ENCODE data around the gene SLC8B1.

The SLC8B1 gene

GRCh38 chr12:113295886-113296556, 38.9 kb downstream of the SLC8B1 start:
- DNase-seq (ENCODE audit: low read depth in 2 of 2): no peak

- DNase-seq (ENCODE audit: low read depth in 2 of 2): no peak
Measured at GRCh38 chr12:113293100-113293499, 41.8 kb downstream of the SLC8B1 start.

GRCh38 chr12:113292547-113292946, 42.4 kb downstream of the SLC8B1 start:
- no peak for DNase-seq (ENCODE audit: low read depth in 2 of 2)

DNA sequence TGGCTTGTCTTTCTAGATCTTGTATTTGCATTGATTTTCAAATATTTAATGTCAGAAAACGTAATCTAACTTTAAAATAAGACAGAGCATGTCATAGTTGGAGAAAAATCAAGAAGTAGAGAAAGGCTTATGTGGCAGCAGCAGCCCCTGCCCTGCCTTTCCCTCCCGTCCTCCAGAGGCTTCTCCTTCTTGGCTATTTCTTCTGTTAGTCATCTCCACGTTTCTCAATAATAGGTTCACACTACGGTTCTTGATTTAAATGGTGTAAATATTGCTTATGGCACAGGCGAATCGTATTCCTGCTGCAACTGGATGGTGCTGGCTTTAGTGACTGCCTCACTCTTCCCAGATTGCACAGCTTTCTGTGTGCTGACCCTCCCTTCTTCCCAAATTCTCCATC, 42.8 kb downstream of the SLC8B1 start:
- DNase-seq (ENCODE audit: low read depth in 2 of 2): no peak

DNA sequence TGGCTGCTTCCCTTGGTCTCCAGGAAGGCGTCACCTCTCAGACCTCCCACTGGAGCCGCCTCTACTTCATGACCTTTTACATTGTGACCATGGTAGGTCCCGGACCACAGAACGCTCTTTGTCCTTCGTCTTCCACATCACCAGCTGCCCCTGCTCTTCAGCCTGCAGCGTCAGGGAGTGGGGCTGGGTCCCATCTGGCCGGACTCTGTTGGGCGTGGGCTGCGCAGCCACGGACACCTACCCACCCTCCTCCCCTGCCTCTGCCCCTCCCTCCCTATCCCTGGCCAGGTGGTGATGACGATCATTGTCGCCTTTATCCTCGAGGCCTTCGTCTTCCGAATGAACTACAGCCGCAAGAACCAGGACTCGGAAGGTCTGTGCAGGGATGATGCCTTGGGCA, 43.3 kb downstream of the SLC8B1 start:
- DNase-seq (ENCODE audit: low read depth in 2 of 2): no peak

DNA sequence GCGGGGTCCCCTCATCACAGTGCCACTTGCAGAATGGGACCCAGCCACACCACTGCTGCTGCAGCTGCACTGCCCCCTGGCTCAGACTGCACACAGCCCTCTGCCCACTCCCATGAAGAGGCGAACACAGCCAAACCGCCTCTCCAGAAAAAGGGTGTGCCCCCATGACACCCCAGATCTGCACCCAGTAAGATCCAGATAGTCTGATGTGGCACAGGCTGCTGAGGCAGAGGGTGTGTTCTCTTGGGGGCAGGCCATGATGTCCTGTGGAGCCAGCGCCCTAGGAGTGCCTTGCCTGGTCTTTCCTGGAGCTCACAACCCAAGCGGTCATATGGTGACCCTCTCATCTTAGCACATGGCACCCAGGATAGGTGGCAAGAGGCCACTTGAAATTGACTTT, 44.4 kb downstream of the SLC8B1 start:
- no peak for DNase-seq (ENCODE audit: low read depth in 2 of 2)

- DNase-seq (ENCODE audit: low read depth in 2 of 2): no peak
Measured at GRCh38 chr12:113289361-113289760, 45.5 kb downstream of the SLC8B1 start.

- no peak for DNase-seq (ENCODE audit: low read depth in 2 of 2)
Measured at GRCh38 chr12:113287899-113288282, 47.0 kb downstream of the SLC8B1 start.

GRCh38 chr12:113287146-113287898, 47.6 kb downstream of the SLC8B1 start:
- DNase-seq (ENCODE audit: low read depth in 2 of 2): no peak

DNA sequence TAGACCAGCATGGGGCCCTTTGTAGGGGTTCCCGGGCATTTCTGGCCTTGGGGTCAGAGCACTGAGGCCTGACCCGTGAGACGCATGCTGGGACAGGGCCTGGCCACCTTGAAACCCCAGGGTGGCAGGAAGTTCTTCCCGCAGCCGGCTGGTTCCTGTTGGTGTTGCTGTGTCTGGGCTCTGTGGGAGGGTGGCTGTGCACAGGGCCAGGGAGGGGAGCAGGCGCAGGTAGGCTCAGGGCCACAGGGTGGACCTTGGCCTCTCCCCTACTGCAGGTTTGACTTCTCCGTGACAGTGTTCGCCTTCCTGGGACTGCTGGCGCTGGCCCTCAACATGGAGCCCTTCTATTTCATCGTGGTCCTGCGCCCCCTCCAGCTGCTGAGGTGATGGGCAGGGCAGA, 48.2 kb downstream of the SLC8B1 start:
- DNase-seq (ENCODE audit: low read depth in 2 of 2): no peak

GRCh38 chr12:113285679-113286610, 49.0 kb downstream of the SLC8B1 start:
- DNase-seq (ENCODE audit: low read depth in 2 of 2): no peak

GRCh38 chr12:113284751-113285150, 50.2 kb downstream of the SLC8B1 start:
- DNase-seq (ENCODE audit: low read depth in 2 of 2): no peak

- no peak for DNase-seq (ENCODE audit: low read depth in 2 of 2)
Measured at GRCh38 chr12:113278633-113279032, 56.3 kb downstream of the SLC8B1 start.

- DNase-seq (ENCODE audit: low read depth in 2 of 2): no peak
Measured at GRCh38 chr12:113278141-113278540, 56.8 kb downstream of the SLC8B1 start.

DNA sequence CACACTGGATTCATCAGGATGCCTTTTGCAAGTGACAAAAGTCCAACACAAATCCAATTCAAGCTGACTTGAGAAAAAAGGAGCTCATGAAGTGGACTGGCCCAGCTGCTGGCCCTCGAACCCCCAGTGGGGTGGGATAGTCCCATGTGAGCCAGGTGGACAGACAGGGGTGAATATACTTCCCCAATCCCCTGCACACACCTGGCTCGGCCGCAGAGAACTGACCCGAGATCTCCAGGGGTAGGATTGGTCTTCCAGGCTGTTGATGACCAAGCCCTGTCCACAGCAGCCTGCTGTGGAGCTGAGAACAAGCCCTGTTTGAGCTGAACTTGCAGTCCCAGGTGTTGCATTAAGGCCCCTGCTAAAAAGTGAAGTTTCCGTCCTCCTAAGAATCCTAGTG, 57.4 kb downstream of the SLC8B1 start:
- no peak for DNase-seq (ENCODE audit: low read depth in 2 of 2)

DNA sequence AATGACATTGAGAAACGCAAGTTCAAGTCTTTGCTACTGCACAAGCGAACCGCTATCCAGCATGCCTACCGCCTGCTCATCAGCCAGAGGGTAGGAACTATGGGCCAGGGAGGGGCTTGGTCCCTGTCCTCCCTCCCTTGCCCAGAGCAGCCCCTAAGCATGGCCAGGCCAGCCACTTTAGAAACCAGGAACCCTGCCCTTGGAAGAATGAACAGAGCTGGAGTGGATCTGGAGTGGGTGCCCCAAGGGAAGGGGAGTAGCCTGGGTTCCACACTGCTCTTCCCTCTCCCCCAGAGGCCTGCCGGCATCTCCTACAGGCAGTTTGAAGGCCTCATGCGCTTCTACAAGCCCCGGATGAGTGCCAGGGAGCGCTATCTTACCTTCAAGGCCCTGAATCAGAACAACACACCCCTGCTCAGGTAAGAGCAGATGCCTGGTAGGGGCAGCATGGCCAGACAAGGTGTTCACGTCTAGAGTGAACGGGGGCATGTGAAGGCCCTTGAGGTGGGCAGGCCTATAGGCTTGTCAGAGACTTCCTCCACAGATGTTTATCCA, 57.9 kb downstream of the SLC8B1 start:
- no peak for DNase-seq (ENCODE audit: low read depth in 2 of 2)

DNA sequence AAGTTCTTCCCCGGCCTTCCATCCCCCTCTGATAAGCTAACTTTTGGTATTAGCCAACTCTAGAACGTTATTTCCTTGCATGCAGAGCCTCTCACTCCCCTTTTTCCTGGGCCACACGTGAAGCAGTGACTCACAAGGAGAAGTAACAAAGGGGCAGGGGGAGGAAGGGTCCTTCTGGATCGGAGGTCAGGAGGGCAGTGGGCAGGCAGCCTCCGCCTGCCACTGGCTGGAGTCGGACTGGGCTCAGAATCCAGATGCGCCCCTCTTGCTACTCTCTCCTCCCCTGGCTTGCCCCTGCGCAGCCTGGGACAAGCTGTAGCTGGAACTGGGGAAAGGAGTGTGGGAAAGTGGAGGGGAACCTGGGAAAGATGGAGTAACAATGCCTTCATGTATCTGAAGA, 58.6 kb downstream of the SLC8B1 start:
- no peak for DNase-seq (ENCODE audit: low read depth in 2 of 2)

GRCh38 chr12:113274848-113275247, 60.1 kb downstream of the SLC8B1 start:
- no peak for DNase-seq (ENCODE audit: low read depth in 2 of 2)

- DNase-seq (ENCODE audit: low read depth in 2 of 2): no peak
Measured at GRCh38 chr12:113273053-113273725, 61.7 kb downstream of the SLC8B1 start.

DNA sequence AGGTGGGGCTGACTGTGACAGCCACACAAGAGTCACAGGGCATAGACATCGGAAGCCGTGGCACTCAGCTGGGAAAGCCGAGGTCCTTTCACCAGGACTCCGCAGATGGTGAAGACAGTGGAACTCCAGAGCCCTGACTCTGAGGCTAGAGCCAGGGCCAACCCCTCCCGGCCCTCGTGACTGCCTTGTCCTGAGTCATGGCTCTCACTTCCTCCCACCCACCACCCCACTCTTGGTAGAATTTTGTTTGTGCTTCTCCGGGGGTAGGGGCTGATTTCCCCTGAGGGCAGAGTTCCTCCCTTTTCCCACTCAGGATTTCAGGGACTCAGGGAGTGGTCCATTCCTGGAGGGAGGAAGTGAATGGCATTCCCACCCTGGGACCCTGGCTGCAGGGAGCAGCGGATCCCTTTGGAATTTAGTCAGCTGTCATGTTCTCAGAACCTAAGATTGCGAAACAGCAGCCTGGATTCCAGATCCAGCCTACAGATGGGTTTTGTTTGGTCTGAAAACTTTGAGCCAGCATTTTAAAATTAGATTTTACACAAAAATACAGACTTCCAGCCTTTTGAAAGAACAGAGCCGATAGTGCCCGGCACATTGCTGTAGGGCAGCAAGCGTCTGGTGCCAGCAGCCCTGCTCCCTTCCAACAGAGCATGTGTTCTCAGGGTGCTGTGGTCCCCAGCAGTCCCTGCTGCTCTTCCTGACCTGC, 62.9 kb downstream of the SLC8B1 start:
- no peak for DNase-seq (ENCODE audit: low read depth in 2 of 2)

GRCh38 chr12:113271466-113271852, 63.5 kb downstream of the SLC8B1 start:
- no peak for DNase-seq (ENCODE audit: low read depth in 2 of 2)

Data from activated CD8-positive, alpha-beta memory T cell treated with anti-CD3 and anti-CD28 coated beads for 4 hours (primary cell).